Suppressor macrophage treated with lipopolysaccharide for 4 hours (primary cell): Measurements from ENCODE around the gene REC114.

ENCODE experiments used
- DNase-seq: peaks from one replicate; pipeline ENCODE4 v3.0.0-alpha.2; 2020

Gene REC114

GRCh38 chr15:73460662-73461061, 17.7 kb downstream of the REC114 start:
- DNase-seq = no peak

- no peak for DNase-seq
Observed at GRCh38 chr15:73464602-73465001, 21.6 kb downstream of the REC114 start.

GRCh38 chr15:73467758-73468157, 24.8 kb downstream of the REC114 start:
- no peak for DNase-seq

GRCh38 chr15:73474785-73475184, 31.8 kb downstream of the REC114 start:
- DNase-seq = no peak

- DNase-seq = no peak
Observed at GRCh38 chr15:73476704-73477216, 33.8 kb downstream of the REC114 start.

- no peak for DNase-seq
Observed at GRCh38 chr15:73480050-73480449, 37.1 kb downstream of the REC114 start.

GRCh38 chr15:73482166-73482565, 39.2 kb downstream of the REC114 start:
- peak; percentile 41 for DNase-seq

- DNase-seq = no peak
Observed at GRCh38 chr15:73483053-73483452, 40.1 kb downstream of the REC114 start.

GRCh38 chr15:73485372-73485771, 42.4 kb downstream of the REC114 start:
- DNase-seq = no peak

GRCh38 chr15:73485885-73486284, 42.9 kb downstream of the REC114 start:
- DNase-seq = peak; percentile 6

GRCh38 chr15:73488698-73489097, 45.7 kb downstream of the REC114 start:
- DNase-seq = no peak

- no peak for DNase-seq
Observed at GRCh38 chr15:73493922-73494321, 51.0 kb downstream of the REC114 start.

GRCh38 chr15:73495181-73495580, 52.2 kb downstream of the REC114 start:
- DNase-seq = no peak

GRCh38 chr15:73500696-73501095, 57.7 kb downstream of the REC114 start:
- DNase-seq = no peak

- no peak for DNase-seq
Observed at GRCh38 chr15:73504885-73505284, 61.9 kb downstream of the REC114 start.

- no peak for DNase-seq
Observed at GRCh38 chr15:73515527-73515926, 72.6 kb downstream of the REC114 start.

GRCh38 chr15:73517566-73517965, 74.6 kb downstream of the REC114 start:
- DNase-seq = no peak

- no peak for DNase-seq
Observed at GRCh38 chr15:73518180-73518862, 75.4 kb downstream of the REC114 start.

GRCh38 chr15:73518876-73519733, 76.1 kb downstream of the REC114 start:
- DNase-seq = peak; percentile 21

GRCh38 chr15:73522011-73522410, 79.0 kb downstream of the REC114 start:
- no peak for DNase-seq

- DNase-seq = no peak
Observed at GRCh38 chr15:73524919-73525318, 82.0 kb downstream of the REC114 start.

GRCh38 chr15:73527598-73527997, 84.6 kb downstream of the REC114 start:
- DNase-seq = no peak

GRCh38 chr15:73530649-73531048, 87.7 kb downstream of the REC114 start:
- DNase-seq = no peak

GRCh38 chr15:73538123-73538522, 95.2 kb downstream of the REC114 start:
- no peak for DNase-seq
